ENCODE results near the gene MSX1.

MSX1 gene

GRCh38 chr4:4913147-4913561 lies 53.7 kb downstream of the MSX1 start:
- Histone ChIP-seq H3K9ac (ENCODE audit: low read length) (no peak overlapping the region), H2BK12ac (ENCODE audit: low read length) (no peak overlapping the region), H3K4me2 (ENCODE audit: low read length) (no peak overlapping the region), H3K18ac (ENCODE audit: low read length) (no peak overlapping the region), H2AFZ (ENCODE audit: insufficient read depth, low read length, poor library complexity) (no peak overlapping the region), H4K91ac (ENCODE audit: low read depth, low read length) (no peak overlapping the region), H2BK120ac (ENCODE audit: insufficient read depth, low read length, poor library complexity) (no peak overlapping the region), H3K9me3 (ENCODE audit: insufficient read depth, low read depth, low read length) (peaks cover 5% of the 10 kb centered on the region), H3K4me3 (ENCODE audit: low read depth, low read length) (no peak overlapping the region), H3K14ac (ENCODE audit: low read length) (no peak overlapping the region), H3K79me1 (ENCODE audit: low read length) (no peaks in the 10 kb centered on the region), H3K79me2 (ENCODE audit: control insufficient read depth, insufficient read depth, low read length, poor library complexity) (no peaks in the 10 kb centered on the region), H4K12ac (ENCODE audit: low read depth, low read length) (no peak overlapping the region), H3K4ac (ENCODE audit: low read depth, low read length) (no peak overlapping the region), H4K8ac (ENCODE audit: low read depth, low read length) (no peak overlapping the region), H3K27me3 (ENCODE audit: insufficient read depth, low read length) (no peaks in the 10 kb centered on the region), H3K4me1 (ENCODE audit: control insufficient read depth in 1 of 2, insufficient read depth in 2 of 2, low read length in 2 of 2) (no peaks in the 10 kb centered on the region), H2AK5ac (ENCODE audit: low read length) (no peak overlapping the region), H3K23ac (ENCODE audit: low read length) (no peak overlapping the region), H3K36me3 (ENCODE audit: control insufficient read depth in 1 of 2, insufficient read depth in 2 of 2, low read length in 2 of 2) (no peaks in the 10 kb centered on the region), H2BK5ac (ENCODE audit: low read depth, low read length, poor library complexity) (no peak overlapping the region), H3K27ac (ENCODE audit: low read depth, low read length) (no peak overlapping the region)
- WGBS (ENCODE audit: extremely low coverage, insufficient coverage, insufficient read length): no CpG with 5 or more reads among the region's 2 CpGs
- no peak for DNase-seq
